ENCODE results near the gene PLEKHB2.
"Not testable (repeated sequence)": the region's sequence is repeated elsewhere in the genome, so short reads cannot be mapped to it uniquely, and the experiment has no call there.

Gene PLEKHB2

GRCh38 chr2:131105156-131105949 lies at the start of gene PLEKHB2:
Gene PLEKHB2 (plus strand): TSS chr2:131105336. CDS start chr2:131120942, 15,606 bp downstream.
- peak; percentile 86 for DNase-seq (ENCODE audit: low spot score)

GRCh38 chr2:131056204-131056931 lies 48.8 kb upstream of the PLEKHB2 start:
- DNase-seq (ENCODE audit: low spot score) = no peak

- DNase-seq (ENCODE audit: low spot score) = no peak
These were observed 48.2 kb upstream of the PLEKHB2 start for GRCh38 chr2:131056932-131057287.

- DNase-seq (ENCODE audit: low spot score) = no peak
These were observed 46.8 kb upstream of the PLEKHB2 start for GRCh38 chr2:131058214-131058843.

GRCh38 chr2:131058920-131059319 lies 46.2 kb upstream of the PLEKHB2 start:
- no peak for DNase-seq (ENCODE audit: low spot score)

- DNase-seq (ENCODE audit: low spot score) = no peak
These were observed 41.4 kb upstream of the PLEKHB2 start for GRCh38 chr2:131063501-131064283.

GRCh38 chr2:131064589-131065512 lies 40.3 kb upstream of the PLEKHB2 start:
- no peak for DNase-seq (ENCODE audit: low spot score)

- DNase-seq (ENCODE audit: low spot score) = no peak
These were observed 37.5 kb upstream of the PLEKHB2 start for GRCh38 chr2:131067465-131068125.

GRCh38 chr2:131068172-131068571 lies 37.0 kb upstream of the PLEKHB2 start:
- DNase-seq (ENCODE audit: low spot score) = not testable (repeated sequence)

GRCh38 chr2:131075578-131075977 lies 29.6 kb upstream of the PLEKHB2 start:
- not testable (repeated sequence) for DNase-seq (ENCODE audit: low spot score)

GRCh38 chr2:131076707-131077106 lies 28.4 kb upstream of the PLEKHB2 start:
- no peak for DNase-seq (ENCODE audit: low spot score)

GRCh38 chr2:131077182-131077846 lies 27.8 kb upstream of the PLEKHB2 start:
- DNase-seq (ENCODE audit: low spot score) = no peak

- DNase-seq (ENCODE audit: low spot score) = no peak
These were observed 27.2 kb upstream of the PLEKHB2 start for GRCh38 chr2:131077966-131078365.

GRCh38 chr2:131079931-131080330 lies 25.2 kb upstream of the PLEKHB2 start:
- DNase-seq (ENCODE audit: low spot score) = not testable (repeated sequence)

GRCh38 chr2:131081190-131081589 lies 23.9 kb upstream of the PLEKHB2 start:
- no peak for DNase-seq (ENCODE audit: low spot score)

GRCh38 chr2:131085646-131086045 lies 19.5 kb upstream of the PLEKHB2 start:
- DNase-seq (ENCODE audit: low spot score) = no peak

- DNase-seq (ENCODE audit: low spot score) = no peak
These were observed 12.6 kb upstream of the PLEKHB2 start for GRCh38 chr2:131092458-131093005.

GRCh38 chr2:131093006-131093695 lies 12.0 kb upstream of the PLEKHB2 start, which contains the start of gene FAM168B:
Gene FAM168B (minus strand): TSS chr2:131093460. CDS start chr2:131082646, 10,814 bp downstream.
- peak; percentile 89 for DNase-seq (ENCODE audit: low spot score)
